GM12891 (cell line): ENCODE measurements around the gene TPP2.

Source experiments
- POLR2A ChIP-seq: IDR thresholded peaks from 2 replicates; pipeline ENCODE4 v1.6.1; 2011; ENCODE audit warnings: low read depth, low read length, control low read depth
- POLR2AphosphoS5 ChIP-seq: IDR thresholded peaks from 2 replicates; pipeline ENCODE4 v1.6.1; 2011; ENCODE audit warnings: low read depth, low read length, control low read depth
- TAF1 ChIP-seq: IDR thresholded peaks from 2 replicates; pipeline ENCODE4 v1.6.1; 2011; ENCODE audit warnings: low read depth, low read length, control low read depth

DNA sequence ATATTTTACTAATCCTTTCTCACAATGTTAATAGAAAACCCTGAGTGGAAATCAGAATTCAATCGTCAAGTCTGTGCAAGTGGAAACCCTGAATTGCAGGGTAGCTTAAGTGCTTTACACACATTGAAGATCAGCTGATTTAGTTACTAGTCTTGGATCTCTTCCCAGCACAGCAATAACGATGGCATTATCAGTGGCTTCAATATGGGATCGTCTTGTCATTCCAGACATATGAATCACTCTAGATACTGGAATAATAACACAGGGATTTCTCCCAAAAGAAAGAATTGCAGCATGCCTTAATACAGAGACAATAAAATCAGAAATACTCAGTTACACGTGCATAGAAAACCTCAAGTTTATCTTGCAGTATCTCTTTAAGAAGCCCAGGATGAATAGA, 110.7 kb downstream of the TPP2 start:
- no peak for TF ChIP-seq POLR2A
- no peak for TF ChIP-seq TAF1
- no peak for TF ChIP-seq POLR2AphosphoS5
